C1 segment of cervical spinal cord (tissue), 14 donors: ENCODE measurements around the gene CDH4.

Source experiments
- DNase-seq, 14 donors: peaks; one replicate each; lab custom pipeline; 2025; lab: John Stamatoyannopoulos, UW

CDH4 gene

GRCh38 chr20:61814726-61815125 is 562.7 kb downstream of the CDH4 start:
- DNase-seq: no peak

DNA sequence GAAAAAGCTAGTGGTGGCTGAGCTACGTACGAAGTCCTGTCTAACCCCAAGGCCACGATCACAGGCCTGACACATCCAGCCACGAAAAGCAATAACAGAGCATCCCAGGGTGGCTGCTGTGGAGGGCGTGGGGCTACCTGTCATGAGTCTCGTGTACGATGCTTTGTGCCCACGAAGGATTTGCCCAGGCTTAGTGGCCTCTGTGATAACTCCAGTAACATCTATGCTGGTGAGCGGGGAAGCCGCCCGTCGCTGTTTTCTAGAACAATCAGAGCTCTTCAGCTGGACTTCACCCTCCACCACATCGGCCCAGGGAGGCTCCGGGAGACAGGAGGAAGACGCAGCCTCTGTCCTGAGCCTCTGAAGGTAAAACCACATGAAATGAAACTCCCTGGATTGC is 563.1 kb downstream of the CDH4 start:
- DNase-seq: no peak

GRCh38 chr20:61815678-61816077 is 563.6 kb downstream of the CDH4 start:
- DNase-seq: no peak

DNA sequence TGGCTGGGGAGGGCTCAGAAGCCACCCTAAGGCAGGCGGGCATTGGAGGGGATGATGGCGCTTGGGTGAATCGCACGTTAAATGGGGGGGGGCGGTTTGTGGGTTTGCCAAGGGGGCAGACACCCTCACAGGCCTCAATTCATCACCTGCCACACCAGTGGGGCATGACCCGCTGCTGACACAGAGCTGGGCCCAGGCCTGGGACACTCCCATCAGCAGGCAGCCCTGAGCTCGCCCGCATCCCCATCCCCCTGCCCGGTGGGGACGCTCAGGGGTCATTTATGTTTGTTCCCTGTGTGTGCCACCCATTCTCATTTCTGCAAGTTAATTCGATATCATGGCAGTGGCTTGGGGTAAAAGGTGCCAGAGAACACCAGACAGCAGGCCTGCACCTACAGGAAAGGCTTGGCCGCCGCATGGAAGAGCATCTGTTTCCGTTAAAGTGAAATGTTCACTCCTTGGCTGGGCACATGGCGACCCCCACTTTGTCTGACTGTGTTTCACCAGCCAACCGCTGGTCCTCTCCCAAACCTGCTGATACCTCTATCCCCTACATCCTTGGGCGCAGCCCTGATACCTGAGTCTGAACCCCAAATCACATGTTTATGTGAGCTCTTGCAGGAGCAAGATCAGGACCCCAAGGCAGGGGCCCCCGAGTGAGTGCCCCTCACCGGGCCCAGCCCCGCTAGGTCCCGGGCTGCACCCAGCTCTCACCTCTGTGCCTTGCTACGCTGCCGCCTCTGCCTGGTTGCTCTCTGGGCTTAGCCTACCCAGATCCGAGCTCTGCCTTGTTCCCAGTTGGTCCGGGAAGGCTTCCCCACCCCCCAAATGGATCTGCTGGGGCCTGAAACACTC is 564.8 kb downstream of the CDH4 start:
- DNase-seq: no peak

DNA sequence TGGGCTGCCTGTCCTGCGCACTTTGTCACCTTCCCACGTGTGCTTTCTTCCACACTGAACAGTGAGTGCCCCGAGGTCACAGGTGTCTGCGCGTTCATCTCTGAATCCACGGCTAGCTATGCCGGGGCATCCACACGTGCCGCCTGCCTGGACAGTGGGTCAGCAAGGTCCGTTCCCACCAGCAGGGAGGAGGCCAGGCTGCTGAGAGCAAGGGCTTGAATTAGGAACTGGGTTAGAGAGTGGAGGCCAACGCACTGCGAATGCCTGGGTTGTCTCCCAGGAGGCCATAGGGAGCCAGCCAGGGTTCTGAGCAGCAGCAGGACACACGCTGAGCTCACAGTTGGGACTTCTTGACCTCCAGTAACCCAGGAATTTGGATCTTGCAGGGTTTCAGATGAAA is 565.5 kb downstream of the CDH4 start:
- DNase-seq: no peak

GRCh38 chr20:61818746-61819573 is 566.9 kb downstream of the CDH4 start:
- DNase-seq: no peak

GRCh38 chr20:61819574-61819846 is 567.4 kb downstream of the CDH4 start:
- DNase-seq: no peak

DNA sequence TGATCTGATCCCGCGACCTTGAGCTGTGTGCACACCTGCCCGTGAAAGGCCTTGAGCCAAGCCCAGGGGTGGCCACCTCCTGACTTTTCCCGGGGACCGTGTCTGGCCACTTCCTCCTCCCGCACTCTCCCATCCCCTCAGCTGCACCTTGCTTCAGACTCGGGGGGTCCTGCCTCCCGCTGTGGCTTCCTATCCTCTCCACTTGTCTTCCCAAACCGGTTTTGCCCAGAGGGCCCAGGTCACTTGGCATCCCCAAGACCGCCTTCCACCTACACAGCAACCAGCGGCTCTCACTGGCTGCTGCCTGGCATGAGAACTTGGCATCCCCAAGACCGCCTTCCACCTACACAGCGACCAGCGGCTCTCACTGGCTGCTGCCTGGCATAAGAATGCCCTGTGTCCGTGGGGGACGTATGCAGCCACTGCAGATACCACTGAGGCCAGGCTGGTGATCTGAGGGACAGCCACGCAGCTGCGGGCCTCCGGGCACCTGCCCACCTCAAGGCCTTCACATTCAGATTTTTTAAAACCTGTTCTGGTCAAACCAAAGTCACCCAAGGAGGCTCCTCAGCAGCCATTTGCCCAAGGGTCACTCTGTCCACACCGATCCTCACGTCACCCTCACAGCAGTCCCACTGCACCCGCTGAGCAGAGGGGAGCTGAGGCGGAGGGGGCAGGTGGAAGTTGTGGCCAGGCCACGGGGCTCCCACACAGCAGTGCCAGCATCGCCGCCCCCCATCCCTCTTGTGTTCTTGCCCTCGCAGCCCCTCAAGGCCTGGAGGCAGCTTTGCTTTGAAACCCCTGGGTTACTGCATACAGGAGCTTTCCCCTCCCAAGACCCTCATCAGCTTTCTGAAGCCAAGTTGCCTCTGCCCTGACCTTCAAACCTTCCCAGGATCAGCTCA is 568.1 kb downstream of the CDH4 start:
- no peak for DNase-seq

- DNase-seq: no peak
These were observed 569.7 kb downstream of the CDH4 start for GRCh38 chr20:61821735-61822134.

- no peak for DNase-seq
These were observed 570.3 kb downstream of the CDH4 start for GRCh38 chr20:61822396-61822795.

- no peak for DNase-seq
These were observed 571.2 kb downstream of the CDH4 start for GRCh38 chr20:61823242-61823641.

GRCh38 chr20:61828891-61829290 is 576.8 kb downstream of the CDH4 start:
- DNase-seq: no peak

- no peak for DNase-seq
These were observed 577.5 kb downstream of the CDH4 start for GRCh38 chr20:61829526-61829925.

- DNase-seq: no peak
These were observed 578.3 kb downstream of the CDH4 start for GRCh38 chr20:61830241-61830930.

DNA sequence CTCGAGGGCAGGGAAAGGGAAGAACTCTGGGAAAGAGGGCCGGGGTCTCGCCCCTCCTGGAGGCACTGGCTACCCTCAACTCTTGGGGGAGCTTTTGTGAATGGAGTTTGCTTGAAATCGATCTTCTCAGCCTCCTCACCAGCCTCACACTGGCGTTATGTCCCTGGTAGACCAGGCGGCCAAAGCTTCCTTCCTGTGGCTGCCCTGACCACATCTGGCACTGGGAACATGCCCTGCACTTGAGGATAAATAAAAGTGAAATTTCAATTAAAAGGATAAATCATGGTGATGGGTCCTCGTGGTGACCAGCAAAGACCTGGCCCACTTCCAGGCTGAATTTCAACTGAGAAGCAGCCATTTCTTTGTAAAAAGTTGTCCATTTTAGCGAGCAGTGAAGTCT is 578.9 kb downstream of the CDH4 start:
- no peak for DNase-seq

DNA sequence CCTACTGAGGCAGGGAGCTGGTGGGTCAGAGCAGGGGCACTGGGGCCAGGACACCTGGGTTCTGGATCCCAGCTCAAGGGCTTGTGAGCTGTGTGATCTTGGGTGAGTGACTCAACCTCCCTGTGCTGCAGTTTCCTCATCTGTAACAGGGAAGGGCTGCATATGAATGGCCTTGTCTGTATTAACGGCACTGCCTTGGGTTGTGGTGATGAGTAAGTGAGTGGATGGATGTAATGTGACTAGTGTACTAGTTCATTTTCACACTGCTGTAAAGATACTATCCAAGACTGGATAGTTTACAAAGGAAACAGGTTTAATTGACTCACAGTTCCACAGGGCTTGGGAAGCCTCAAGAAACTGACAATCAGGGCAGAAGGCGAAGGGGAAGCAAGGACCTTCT is 580.1 kb downstream of the CDH4 start:
- no peak for DNase-seq

DNA sequence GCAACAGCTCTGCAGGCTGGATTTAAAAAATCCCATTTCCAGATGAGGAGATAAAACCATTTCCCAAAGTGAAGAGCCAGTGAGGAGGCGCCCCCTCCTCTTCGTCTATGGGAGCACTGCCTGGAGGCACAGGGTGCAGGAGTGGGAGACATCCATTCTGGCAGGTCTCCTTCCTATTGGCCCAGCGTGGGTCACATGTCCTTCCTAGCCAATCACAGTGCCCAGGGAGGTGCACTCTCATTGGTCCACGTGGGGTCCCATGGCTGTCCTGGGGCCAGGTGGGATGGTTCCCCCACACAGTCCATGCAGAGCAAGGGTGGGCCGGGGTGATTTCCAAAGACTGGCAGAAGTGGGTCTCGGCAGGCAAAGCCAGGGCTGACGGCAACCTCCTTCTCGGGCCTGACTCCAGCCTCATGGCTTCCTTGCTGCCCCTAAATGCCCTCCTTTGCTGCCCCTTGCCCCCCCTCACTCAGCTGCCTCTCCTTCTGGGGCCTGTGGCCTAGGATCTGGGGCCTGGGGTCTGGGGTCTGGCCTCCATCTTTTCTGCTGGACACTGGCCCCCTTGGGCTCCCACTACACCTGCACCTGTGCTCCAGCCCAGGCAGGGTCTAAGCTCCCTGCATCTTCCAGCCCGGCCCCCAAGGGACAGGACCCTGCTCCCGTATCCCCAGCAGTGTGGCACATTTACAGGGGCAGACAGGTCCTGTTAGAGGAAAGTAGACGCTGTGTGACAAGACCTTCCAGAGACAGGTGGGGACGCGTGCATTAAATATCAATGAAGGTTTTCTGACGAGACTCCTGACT is 581.9 kb downstream of the CDH4 start:
- no peak for DNase-seq

GRCh38 chr20:61835301-61835700 is 583.2 kb downstream of the CDH4 start:
- no peak for DNase-seq

GRCh38 chr20:61835791-61836350 is 583.8 kb downstream of the CDH4 start:
- DNase-seq: no peak

DNA sequence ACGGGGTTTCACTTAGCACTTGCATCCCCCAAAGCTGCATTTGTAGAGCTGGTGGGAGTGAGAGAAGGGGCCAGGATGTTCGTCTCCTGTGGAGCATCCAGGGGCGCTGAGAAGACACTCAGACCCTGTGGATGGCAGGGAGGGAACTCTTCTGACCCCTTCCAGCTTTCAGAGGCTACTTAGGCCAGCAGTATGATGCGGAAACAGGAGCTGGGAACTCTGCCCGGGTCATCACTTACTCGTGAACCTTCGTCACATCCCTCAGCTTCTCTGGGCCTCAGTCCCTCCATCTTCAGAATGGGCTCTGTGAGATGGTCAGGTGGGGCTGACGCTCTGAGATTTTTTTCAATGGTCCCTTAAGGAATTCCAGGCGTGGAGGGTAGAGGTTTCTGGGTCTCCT is 585.1 kb downstream of the CDH4 start:
- DNase-seq: no peak
